Measurements from ENCODE around the gene ARRB2. TPM values are rescaled to one million over a fixed set of nuclear protein-coding genes. Genes with fewer than 3 reads are reported as not detected.

Gene ARRB2
- total and polyA plus RNA-seq, 2 experiments from 2014 or later: 37.3 to 45.0 TPM

GRCh38 chr17:4706121-4706520 lies 4.3 kb upstream of the ARRB2 start:
- Histone ChIP-seq H3K9me2 (ENCODE audit: insufficient read depth) (no peaks in the 10 kb centered on the region), H3K27ac (ENCODE audit: low read depth) (peak overlapping the region; percentile 42; the same call in 1 of the 2 replicates), H3K4me3 (no peak overlapping the region), H3K27me3 (ENCODE audit: insufficient read depth) (no peaks in the 10 kb centered on the region), H3K79me2 (replicated peaks; ENCODE audit: insufficient read depth) (peaks cover 31% of the 10 kb centered on the region), H3K4me2 (peak overlapping the region; percentile 19; the same call in 1 of the 2 replicates), H4K20me1 (replicated peaks; ENCODE audit: insufficient read depth) (peaks cover 20% of the 10 kb centered on the region), H3K36me3 (ENCODE audit: insufficient read depth) (peaks cover 4% of the 10 kb centered on the region; the same call in 1 of the 2 replicates), H3F3A (replicated peaks; ENCODE audit: low read depth) (peaks cover 19% of the 10 kb centered on the region; the same call in 1 of the 2 replicates), H2AFZ (no peak overlapping the region), H3K4me1 (ENCODE audit: insufficient read depth) (peaks cover 28% of the 10 kb centered on the region)
- ATAC-seq (peak; percentile 5), DNase-seq (ENCODE audit: low spot score) (peak; percentile 47)
- TF ChIP-seq NANOG (IDR thresholded peaks at IDR 0.05; ENCODE audit: borderline replicate concordance) (no peak), STAT1 (IDR thresholded peaks at IDR 0.05; ENCODE audit: unreplicated experiment) (no peak), ZNF462 (CRISPR knock-in tag; IDR thresholded peaks at IDR 0.05) (no peak), CREB1 (CRISPR knock-in tag; IDR thresholded peaks at IDR 0.05; ENCODE audit: low read depth) (no peak), CTCF (conservative IDR thresholded peaks at IDR 0.05; ENCODE audit: low read depth in 2 of 2) (no peak), JUNB (IDR thresholded peaks at IDR 0.05; ENCODE audit: unreplicated experiment) (no peak), ZNF331 (CRISPR knock-in tag; IDR thresholded peaks at IDR 0.05; ENCODE audit: low read depth) (no peak)
- TF ChIP-seq, protein P1, sequence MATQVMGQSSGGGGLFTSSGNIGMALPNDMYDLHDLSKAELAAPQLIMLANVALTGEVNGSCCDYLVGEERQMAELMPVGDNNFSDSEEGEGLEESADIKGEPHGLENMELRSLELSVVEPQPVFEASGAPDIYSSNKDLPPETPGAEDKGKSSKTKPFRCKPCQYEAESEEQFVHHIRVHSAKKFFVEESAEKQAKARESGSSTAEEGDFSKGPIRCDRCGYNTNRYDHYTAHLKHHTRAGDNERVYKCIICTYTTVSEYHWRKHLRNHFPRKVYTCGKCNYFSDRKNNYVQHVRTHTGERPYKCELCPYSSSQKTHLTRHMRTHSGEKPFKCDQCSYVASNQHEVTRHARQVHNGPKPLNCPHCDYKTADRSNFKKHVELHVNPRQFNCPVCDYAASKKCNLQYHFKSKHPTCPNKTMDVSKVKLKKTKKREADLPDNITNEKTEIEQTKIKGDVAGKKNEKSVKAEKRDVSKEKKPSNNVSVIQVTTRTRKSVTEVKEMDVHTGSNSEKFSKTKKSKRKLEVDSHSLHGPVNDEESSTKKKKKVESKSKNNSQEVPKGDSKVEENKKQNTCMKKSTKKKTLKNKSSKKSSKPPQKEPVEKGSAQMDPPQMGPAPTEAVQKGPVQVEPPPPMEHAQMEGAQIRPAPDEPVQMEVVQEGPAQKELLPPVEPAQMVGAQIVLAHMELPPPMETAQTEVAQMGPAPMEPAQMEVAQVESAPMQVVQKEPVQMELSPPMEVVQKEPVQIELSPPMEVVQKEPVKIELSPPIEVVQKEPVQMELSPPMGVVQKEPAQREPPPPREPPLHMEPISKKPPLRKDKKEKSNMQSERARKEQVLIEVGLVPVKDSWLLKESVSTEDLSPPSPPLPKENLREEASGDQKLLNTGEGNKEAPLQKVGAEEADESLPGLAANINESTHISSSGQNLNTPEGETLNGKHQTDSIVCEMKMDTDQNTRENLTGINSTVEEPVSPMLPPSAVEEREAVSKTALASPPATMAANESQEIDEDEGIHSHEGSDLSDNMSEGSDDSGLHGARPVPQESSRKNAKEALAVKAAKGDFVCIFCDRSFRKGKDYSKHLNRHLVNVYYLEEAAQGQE (IDR thresholded peaks at IDR 0.05; ENCODE audit: unreplicated experiment): no peak
- Mint-ChIP-seq H3K27me3 (ENCODE audit: insufficient read depth, low read depth, poor library complexity) (peaks cover 18% of the 10 kb centered on the region), H3K9me3 (peaks cover 10% of the 10 kb centered on the region; the same call in 2 of the 3 replicates), H3K36me3 (ENCODE audit: low read depth) (peaks cover 6% of the 10 kb centered on the region; the same call in 2 of the 3 replicates), H3K4me1 (peaks cover 43% of the 10 kb centered on the region), H3K27ac (peak overlapping the region; percentile 64), H3K4me3 (peak overlapping the region; percentile 30)
